ENCODE data around the gene TNN.

Gene TNN

GRCh38 chr1:175174309-175175102 lies 106.9 kb downstream of the TNN start:
- no peak for DNase-seq (ENCODE audit: low read depth)

GRCh38 chr1:175176246-175176645 lies 108.6 kb downstream of the TNN start:
- no peak for DNase-seq (ENCODE audit: low read depth)

GRCh38 chr1:175178056-175178455 lies 110.4 kb downstream of the TNN start:
- no peak for DNase-seq (ENCODE audit: low read depth)

- no peak for DNase-seq (ENCODE audit: low read depth)
Observed at GRCh38 chr1:175178456-175178855, 110.8 kb downstream of the TNN start.

GRCh38 chr1:175179837-175180590 lies 112.4 kb downstream of the TNN start:
- no peak for DNase-seq (ENCODE audit: low read depth)

- no peak for DNase-seq (ENCODE audit: low read depth)
Observed at GRCh38 chr1:175182201-175182746, 114.6 kb downstream of the TNN start.

GRCh38 chr1:175183586-175183985 lies 116.0 kb downstream of the TNN start:
- DNase-seq (ENCODE audit: low read depth): no peak

GRCh38 chr1:175185903-175186302 lies 118.3 kb downstream of the TNN start:
- no peak for DNase-seq (ENCODE audit: low read depth)

GRCh38 chr1:175186433-175187160 lies 119.0 kb downstream of the TNN start:
- no peak for DNase-seq (ENCODE audit: low read depth)

GRCh38 chr1:175188936-175189335 lies 121.3 kb downstream of the TNN start:
- DNase-seq (ENCODE audit: low read depth): peak; percentile 30

- DNase-seq (ENCODE audit: low read depth): no peak
Observed at GRCh38 chr1:175191659-175192058, 124.0 kb downstream of the TNN start.

- DNase-seq (ENCODE audit: low read depth): no peak
Observed at GRCh38 chr1:175192111-175192629, 124.5 kb downstream of the TNN start.

GRCh38 chr1:175192630-175193526 lies 125.2 kb downstream of the TNN start, which contains the start of gene KIAA0040:
Gene KIAA0040 (minus strand): TSS chr1:175192776. CDS start chr1:175161013, 31,763 bp downstream.
- peak; percentile 72 for DNase-seq (ENCODE audit: low read depth)

- no peak for DNase-seq (ENCODE audit: low read depth)
Observed at GRCh38 chr1:175193527-175193910, 125.9 kb downstream of the TNN start.

GRCh38 chr1:175195281-175195680 lies 127.6 kb downstream of the TNN start:
- no peak for DNase-seq (ENCODE audit: low read depth)

GRCh38 chr1:175195798-175196197 lies 128.2 kb downstream of the TNN start:
- DNase-seq (ENCODE audit: low read depth): no peak

- DNase-seq (ENCODE audit: low read depth): no peak
Observed at GRCh38 chr1:175197531-175197930, 129.9 kb downstream of the TNN start.

Measured in stimulated activated CD8-positive, alpha-beta memory T cell treated with anti-CD3 and anti-CD28 coated beads, Interleukin-4, amount 100 ng/mL, for 24 hours (primary cell).